Right lobe of liver (tissue), 4 donors: ENCODE data around the gene RTP5.

Experiments
- CTCF ChIP-seq, 4 donors: fragments of 200-600 bp in 3 of 4; fragments of 450-650 bp in 1 of 4; IDR thresholded peaks; one replicate each; pipeline versions ENCODE4 v1.5.1 to v1.8.0; 2016 to 2022; ENCODE audit warnings: antibody characterized with exemption in 4 of 4, mild to moderate bottlenecking in 2 of 4
- POLR2A ChIP-seq: fragments of 450-650 bp; IDR thresholded peaks from one replicate; pipeline ENCODE4 v1.6.1; 2017; ENCODE audit warnings: antibody characterized with exemption, mild to moderate bottlenecking
- donor health status: DM: no; HTN: no; CAD: no.
- donor health status: DM: no; HTN: no; CAD: no.
- donor health status: DM: no; HTN: yes; CAD: no.

- no peak for TF ChIP-seq CTCF (IDR thresholded peaks at IDR 0.05)
- TF ChIP-seq POLR2A, result no peak
Observed at GRCh38 chr2:241870611-241871537, 1.3 kb downstream of the RTP5 start.
